Activated naive CD8-positive, alpha-beta T cell treated with anti-CD3 and anti-CD28 coated beads, Interleukin-2, amount 10 ng/mL, durations not matched to agents 7 days and 5 days (primary cell): ENCODE data around the gene EXOC4. TPM values are rescaled to one million over a fixed set of nuclear protein-coding genes. Genes with fewer than 3 reads are reported as not detected.
A peak's percentile ranks its signal among the peaks of the same experiment; 100 is the strongest.

Source experiments
- ATAC-seq: fragments of 150-1000 bp; cut with Tn5 transposase; one replicate; pipeline ENCODE4 v1.10.0; 2021; ENCODE audit warnings: low read depth, moderate library complexity
- POLR2A ChIA-PET: fragments of 350-600 bp; sonication (Branson Sonifier 250); formaldehyde crosslinking; loops from one replicate; lab custom pipeline; 2021; ENCODE audit warnings: antibody characterized with exemption; lab: Charles Lee
- DNase-seq: peaks from one replicate; pipeline ENCODE4 v3.0.0; 2021
- H3K27ac Mint-ChIP-seq: one replicate; pipeline ENCODE4 v1.8.0; 2022; ENCODE audit warnings: mild to moderate bottlenecking, mixed read lengths
- H3K27me3 Mint-ChIP-seq: one replicate; pipeline ENCODE4 v1.8.0; 2022; ENCODE audit warnings: mild to moderate bottlenecking, moderate library complexity, mixed read lengths
- H3K36me3 Mint-ChIP-seq: one replicate; pipeline ENCODE4 v1.8.0; 2021; ENCODE audit warnings: mild to moderate bottlenecking, mixed read lengths
- H3K4me1 Mint-ChIP-seq: one replicate; pipeline ENCODE4 v1.8.0; 2021; ENCODE audit warnings: mixed read lengths
- H3K4me3 Mint-ChIP-seq: one replicate; pipeline ENCODE4 v1.8.0; 2022; ENCODE audit warnings: mild to moderate bottlenecking, moderate library complexity, mixed read lengths
- H3K9me3 Mint-ChIP-seq: one replicate; pipeline ENCODE4 v1.8.0; 2021; ENCODE audit warnings: mixed read lengths
- total RNA-seq, 2 experiments: library from RNA; stranded (reverse); gene quantifications; one replicate each; pipeline ENCODE4 v1.2.3, GENCODE V29; 2021

EXOC4 gene
- total RNA-seq, 2 experiments from 2014 or later: 73.1 to 73.7 TPM

DNA sequence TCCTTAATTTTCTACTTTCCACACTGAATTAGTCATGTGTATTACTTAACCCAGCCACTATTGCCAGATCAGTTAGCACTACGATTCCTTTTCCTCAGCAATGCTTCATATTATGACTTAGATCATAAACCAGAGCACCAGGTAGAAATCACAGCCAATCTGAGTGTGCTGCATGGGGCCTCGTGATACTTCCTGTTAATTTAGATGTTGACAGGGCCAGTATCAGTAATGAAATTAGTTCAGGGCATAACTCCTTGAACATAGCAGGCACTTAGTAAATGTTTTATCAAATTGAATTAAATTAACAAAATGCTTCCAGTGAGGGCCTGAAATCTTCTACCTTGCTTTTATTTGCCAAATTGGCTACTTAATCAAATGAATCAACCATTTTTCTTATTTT lies 705.0 kb downstream of the EXOC4 start:
- POLR2A ChIA-PET: no interaction called here
- DNase-seq (no peak), ATAC-seq (no peak)
- Mint-ChIP-seq H3K4me1 (peaks cover 18% of the 10 kb centered on the region), H3K27ac (no peak overlapping the region), H3K4me3 (no peak overlapping the region), H3K36me3 (peaks cover 4% of the 10 kb centered on the region), H3K27me3 (no peaks in the 10 kb centered on the region), H3K9me3 (peaks cover 4% of the 10 kb centered on the region)

DNA sequence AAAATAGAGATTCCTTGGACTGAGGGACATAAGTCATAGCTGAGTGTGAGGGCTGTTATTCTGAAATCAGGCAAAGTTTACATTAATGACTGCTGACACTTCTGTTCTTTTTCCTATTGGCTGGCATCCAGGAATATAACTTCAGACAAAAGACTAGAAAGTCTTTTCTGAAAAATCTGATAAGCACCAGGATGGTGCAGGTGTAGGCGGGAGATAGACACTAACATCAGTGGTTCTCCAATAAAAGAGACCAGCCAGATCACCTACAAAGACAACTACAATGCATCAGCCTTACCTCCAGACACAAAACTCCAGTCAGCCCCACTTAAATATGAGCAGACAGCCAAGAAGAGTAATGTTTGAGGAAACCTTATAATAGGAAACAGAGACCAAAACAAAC lies 705.9 kb downstream of the EXOC4 start:
- peaks cover 4% of the 10 kb centered on the region for H3K36me3 Mint-ChIP-seq
- H3K4me3 Mint-ChIP-seq: no peak overlapping the region
- POLR2A ChIA-PET: no interaction called here
- DNase-seq: no peak
- no peaks in the 10 kb centered on the region for H3K27me3 Mint-ChIP-seq
- peaks cover 4% of the 10 kb centered on the region for H3K9me3 Mint-ChIP-seq
- H3K27ac Mint-ChIP-seq: no peak overlapping the region
- no peak for ATAC-seq
- H3K4me1 Mint-ChIP-seq: peaks cover 18% of the 10 kb centered on the region

DNA sequence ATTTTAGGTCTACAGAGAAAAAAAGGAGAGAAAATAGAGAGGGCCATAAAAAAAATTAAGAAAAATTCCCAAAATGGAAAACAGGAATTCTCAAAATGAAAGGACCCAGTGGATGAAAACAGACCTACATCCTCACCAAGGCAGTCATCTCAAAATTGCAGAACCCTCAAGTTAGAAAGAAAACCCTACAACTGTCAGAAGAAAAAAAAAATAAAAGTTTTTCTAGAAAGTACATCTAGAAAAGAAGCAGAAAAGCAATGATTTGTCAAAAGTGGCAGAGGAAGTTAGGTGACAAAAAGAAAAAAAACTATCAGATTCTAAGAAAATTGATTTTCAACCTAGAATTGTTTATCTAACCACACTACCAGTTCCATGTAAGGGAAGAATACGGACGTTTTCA lies 706.6 kb downstream of the EXOC4 start:
- Mint-ChIP-seq H3K27ac (no peak overlapping the region), H3K36me3 (peaks cover 4% of the 10 kb centered on the region), H3K27me3 (no peaks in the 10 kb centered on the region), H3K4me1 (peaks cover 18% of the 10 kb centered on the region), H3K4me3 (no peak overlapping the region), H3K9me3 (peaks cover 1% of the 10 kb centered on the region)
- DNase-seq (no peak), ATAC-seq (no peak)
- POLR2A ChIA-PET: no interaction called here

DNA sequence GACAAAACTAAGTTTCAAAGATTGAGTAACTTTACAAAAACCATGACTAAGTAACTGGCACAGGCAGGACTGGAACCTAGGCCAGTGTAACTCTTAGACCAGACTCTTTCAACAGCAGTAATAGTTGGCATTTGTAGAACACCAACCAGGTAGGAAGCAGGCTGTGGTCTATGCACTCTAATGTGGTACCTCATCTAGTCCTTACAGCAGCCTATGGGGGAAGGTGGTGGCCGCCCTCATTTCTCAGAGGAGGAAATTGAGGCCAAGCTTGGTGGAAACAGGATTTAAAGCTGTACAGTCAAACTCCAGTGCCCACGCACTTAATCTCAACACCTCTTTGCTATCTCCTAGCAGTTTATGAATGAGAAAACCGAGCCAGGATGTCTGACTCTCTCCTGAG lies 708.8 kb downstream of the EXOC4 start:
- Mint-ChIP-seq H3K4me1 (peaks cover 18% of the 10 kb centered on the region), H3K36me3 (peaks cover 4% of the 10 kb centered on the region)
- ATAC-seq: peak; percentile 94

DNA sequence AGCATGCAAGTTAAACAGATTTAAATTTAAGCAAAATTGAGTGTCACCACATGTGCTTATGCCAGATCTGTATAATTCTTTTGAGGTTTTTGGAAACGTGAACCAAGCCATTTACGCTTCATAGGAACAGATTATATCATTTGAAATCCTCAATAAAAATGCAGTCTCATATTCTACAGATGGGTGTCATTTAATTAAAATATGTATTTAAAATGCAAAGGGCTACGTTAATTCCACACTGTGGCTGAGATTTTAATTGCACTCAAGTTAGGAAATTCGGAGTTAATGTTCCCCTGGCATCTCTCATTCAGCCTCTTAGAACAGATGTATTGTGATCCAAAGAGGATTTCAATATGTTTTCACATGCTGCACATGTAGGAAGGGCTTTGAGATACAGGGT lies 709.8 kb downstream of the EXOC4 start:
- ATAC-seq (no peak), DNase-seq (no peak)
- POLR2A ChIA-PET: no interaction called here
- Mint-ChIP-seq H3K36me3 (peaks cover 11% of the 10 kb centered on the region), H3K4me1 (peaks cover 18% of the 10 kb centered on the region), H3K4me3 (no peak overlapping the region), H3K9me3 (peaks cover 17% of the 10 kb centered on the region), H3K27ac (no peak overlapping the region), H3K27me3 (no peaks in the 10 kb centered on the region)

More for the DNA sequence above, 708.8 kb downstream of the EXOC4 start:
- peak; percentile 47 for DNase-seq
- Mint-ChIP-seq H3K27ac (peak overlapping the region; percentile 13), H3K9me3 (peaks cover 8% of the 10 kb centered on the region), H3K27me3 (no peaks in the 10 kb centered on the region), H3K4me3 (peak overlapping the region; percentile 26)
- POLR2A ChIA-PET: interaction anchor here (0.6 kb wide), 1 partner anchor 33 kb away, joined by 4 read pairs; no protein-coding TSS in a partner anchor

DNA sequence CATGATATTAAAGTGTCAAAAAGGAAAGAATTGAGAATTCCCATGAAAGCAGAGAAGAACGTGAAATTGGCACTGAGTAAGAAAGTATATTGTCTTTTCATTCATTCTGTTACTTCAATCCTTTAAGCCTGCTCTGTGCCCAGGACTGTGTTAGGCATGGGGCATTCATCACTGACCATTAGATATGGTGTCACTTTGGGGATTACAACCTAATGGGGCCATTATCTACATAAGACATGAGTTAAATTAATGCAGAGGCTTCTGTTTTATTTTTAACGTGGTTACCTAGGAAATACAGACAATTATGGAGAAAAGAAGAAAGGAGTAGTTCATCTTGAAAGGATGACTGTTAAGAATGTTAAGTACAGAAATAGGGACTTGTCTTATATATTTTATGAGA lies 710.8 kb downstream of the EXOC4 start:
- no peak for DNase-seq
- POLR2A ChIA-PET: no interaction called here
- H3K27me3 Mint-ChIP-seq: no peaks in the 10 kb centered on the region
- peaks cover 19% of the 10 kb centered on the region for H3K9me3 Mint-ChIP-seq
- no peak for ATAC-seq
- peaks cover 18% of the 10 kb centered on the region for H3K4me1 Mint-ChIP-seq
- no peak overlapping the region for H3K4me3 Mint-ChIP-seq
- H3K36me3 Mint-ChIP-seq: peaks cover 11% of the 10 kb centered on the region
- no peak overlapping the region for H3K27ac Mint-ChIP-seq

DNA sequence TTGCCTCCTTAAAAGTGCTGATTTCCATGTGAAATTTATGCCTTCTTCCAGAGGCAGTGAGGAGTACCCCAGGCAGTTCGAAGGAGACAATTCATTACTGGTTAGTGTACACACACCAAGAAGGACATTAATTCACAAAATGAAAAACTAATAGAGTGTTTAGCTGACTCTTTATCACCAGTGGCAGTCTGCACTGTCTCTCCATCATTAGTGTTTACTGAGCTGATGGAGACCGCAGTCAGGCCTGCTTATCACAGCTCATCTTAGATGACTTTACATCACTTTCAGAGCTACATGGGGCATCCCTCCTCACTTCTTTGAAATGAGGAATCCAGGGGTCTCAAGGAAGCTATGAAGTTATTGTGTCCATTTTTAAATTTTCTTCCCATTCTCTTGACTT lies 718.7 kb downstream of the EXOC4 start:
- H3K9me3 Mint-ChIP-seq: peaks cover 16% of the 10 kb centered on the region
- H3K27me3 Mint-ChIP-seq: no peaks in the 10 kb centered on the region
- H3K4me1 Mint-ChIP-seq: no peaks in the 10 kb centered on the region
- DNase-seq (no peak), ATAC-seq (no peak)
- no peak overlapping the region for H3K4me3 Mint-ChIP-seq
- peaks cover 14% of the 10 kb centered on the region for H3K36me3 Mint-ChIP-seq
- POLR2A ChIA-PET: no interaction called here
- no peak overlapping the region for H3K27ac Mint-ChIP-seq

DNA sequence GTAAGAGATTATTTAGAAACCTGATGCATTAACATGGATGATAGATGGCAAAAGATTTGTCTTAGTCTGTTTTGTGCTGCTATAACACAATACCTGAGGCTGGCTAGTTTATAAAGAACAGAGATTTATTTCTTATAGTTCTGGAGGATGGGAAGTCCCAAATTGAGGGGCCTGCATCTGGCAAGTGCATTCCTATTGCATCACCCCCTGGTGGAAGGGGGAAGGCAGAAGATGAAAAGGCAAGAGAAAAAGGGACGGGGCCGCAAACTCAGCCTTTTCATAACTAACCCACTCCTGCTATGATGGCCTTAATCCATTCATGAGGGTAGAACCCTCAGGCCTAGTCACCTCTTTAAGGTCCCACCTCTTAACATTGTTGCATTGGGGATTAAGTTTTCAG lies 720.8 kb downstream of the EXOC4 start:
- Mint-ChIP-seq H3K9me3 (peaks cover 3% of the 10 kb centered on the region), H3K4me3 (no peak overlapping the region), H3K36me3 (peaks cover 6% of the 10 kb centered on the region), H3K27ac (no peak overlapping the region), H3K4me1 (peaks cover 2% of the 10 kb centered on the region), H3K27me3 (no peaks in the 10 kb centered on the region)
- ATAC-seq (no peak), DNase-seq (no peak)
- POLR2A ChIA-PET: no interaction called here

DNA sequence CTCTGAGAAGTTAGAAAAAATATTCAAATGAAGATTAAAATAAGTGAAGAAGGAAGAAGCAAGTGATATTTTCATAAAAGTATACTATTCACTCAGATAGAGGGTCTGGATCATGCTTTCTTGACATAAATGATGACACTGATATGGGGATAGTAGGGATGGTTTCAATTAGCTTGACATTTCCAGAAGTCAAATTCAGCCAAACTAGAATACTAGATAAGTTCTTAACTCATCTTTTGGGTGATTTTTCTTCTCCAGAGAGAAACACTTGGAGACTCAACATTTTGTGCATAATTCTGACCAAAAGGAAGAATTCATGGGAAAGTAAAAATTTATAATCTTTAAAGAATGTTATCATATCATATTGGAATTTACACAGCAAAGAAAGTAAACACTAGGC lies 722.3 kb downstream of the EXOC4 start:
- no peak overlapping the region for H3K27ac Mint-ChIP-seq
- H3K4me3 Mint-ChIP-seq: no peak overlapping the region
- ATAC-seq (no peak), DNase-seq (no peak)
- H3K36me3 Mint-ChIP-seq: no peaks in the 10 kb centered on the region
- peaks cover 2% of the 10 kb centered on the region for H3K4me1 Mint-ChIP-seq
- POLR2A ChIA-PET: no interaction called here
- H3K9me3 Mint-ChIP-seq: no peaks in the 10 kb centered on the region
- no peaks in the 10 kb centered on the region for H3K27me3 Mint-ChIP-seq

DNA sequence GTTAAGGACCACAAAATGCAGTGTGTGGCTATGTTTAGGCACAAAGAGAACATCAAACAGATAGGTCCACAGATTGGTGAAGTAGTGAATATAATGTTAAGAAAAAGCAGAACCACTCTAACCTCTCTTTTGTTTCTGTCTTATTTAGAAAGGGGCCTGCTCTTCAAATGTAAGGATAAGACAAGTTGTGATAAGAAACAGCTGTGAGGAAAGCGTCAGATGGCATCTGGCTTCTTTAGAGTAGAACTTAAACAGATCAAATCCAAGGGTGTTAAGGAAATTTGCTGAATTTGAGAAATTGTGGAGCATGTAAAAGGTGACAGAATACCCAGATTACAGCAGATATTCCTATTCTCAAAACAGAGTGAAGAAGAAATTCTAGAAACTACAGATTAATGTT lies 723.3 kb downstream of the EXOC4 start:
- Mint-ChIP-seq H3K27me3 (no peaks in the 10 kb centered on the region), H3K36me3 (no peaks in the 10 kb centered on the region), H3K4me3 (no peak overlapping the region), H3K4me1 (peaks cover 2% of the 10 kb centered on the region), H3K9me3 (no peaks in the 10 kb centered on the region), H3K27ac (no peak overlapping the region)
- no peak for ATAC-seq
- POLR2A ChIA-PET: no interaction called here
- no peak for DNase-seq

DNA sequence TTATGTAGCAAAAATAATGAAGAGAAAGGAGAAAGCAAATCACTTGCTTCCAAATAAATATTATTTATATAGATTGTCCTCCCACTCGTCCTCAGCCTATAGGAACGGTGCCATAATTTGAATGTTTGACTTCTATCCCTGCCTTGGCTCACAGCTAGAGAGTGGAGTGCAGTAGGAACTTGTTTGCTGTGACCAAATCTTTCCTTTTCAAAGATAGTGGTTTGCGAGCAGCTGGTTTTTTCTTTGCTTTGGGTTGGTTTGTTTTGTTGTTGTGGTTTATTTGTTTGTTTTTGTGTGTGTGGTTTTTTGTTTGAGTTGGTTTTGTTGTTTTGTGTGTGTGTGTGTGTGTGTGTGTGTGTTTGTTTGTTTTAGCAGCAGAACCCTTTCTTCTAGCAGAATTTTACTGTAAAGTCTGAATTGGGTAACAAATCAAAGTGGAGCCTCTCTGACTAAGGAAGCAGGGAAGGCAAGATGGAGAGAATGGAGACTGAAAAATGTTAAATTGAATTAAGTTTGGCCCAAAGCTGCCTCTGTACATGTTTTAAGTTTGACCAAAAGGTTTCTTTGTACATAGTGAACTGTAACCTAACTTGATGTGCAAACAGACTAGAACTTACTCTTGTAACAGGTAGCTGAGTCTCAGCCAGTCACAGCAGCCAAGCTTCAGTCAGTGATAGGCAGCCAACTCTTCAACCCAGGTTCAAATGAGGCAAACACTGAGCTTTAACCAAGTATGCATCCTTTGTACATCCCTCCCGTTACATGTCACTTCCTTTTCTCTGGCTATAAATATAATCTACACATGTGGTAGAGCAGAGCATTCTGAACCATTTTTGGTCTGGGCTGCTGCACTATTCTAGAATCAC lies 724.8 kb downstream of the EXOC4 start:
- Mint-ChIP-seq H3K36me3 (peaks cover 2% of the 10 kb centered on the region), H3K4me3 (no peak overlapping the region), H3K4me1 (peaks cover 2% of the 10 kb centered on the region), H3K27me3 (no peaks in the 10 kb centered on the region), H3K27ac (no peak overlapping the region), H3K9me3 (no peaks in the 10 kb centered on the region)
- DNase-seq (no peak), ATAC-seq (no peak)
- POLR2A ChIA-PET: no interaction called here

DNA sequence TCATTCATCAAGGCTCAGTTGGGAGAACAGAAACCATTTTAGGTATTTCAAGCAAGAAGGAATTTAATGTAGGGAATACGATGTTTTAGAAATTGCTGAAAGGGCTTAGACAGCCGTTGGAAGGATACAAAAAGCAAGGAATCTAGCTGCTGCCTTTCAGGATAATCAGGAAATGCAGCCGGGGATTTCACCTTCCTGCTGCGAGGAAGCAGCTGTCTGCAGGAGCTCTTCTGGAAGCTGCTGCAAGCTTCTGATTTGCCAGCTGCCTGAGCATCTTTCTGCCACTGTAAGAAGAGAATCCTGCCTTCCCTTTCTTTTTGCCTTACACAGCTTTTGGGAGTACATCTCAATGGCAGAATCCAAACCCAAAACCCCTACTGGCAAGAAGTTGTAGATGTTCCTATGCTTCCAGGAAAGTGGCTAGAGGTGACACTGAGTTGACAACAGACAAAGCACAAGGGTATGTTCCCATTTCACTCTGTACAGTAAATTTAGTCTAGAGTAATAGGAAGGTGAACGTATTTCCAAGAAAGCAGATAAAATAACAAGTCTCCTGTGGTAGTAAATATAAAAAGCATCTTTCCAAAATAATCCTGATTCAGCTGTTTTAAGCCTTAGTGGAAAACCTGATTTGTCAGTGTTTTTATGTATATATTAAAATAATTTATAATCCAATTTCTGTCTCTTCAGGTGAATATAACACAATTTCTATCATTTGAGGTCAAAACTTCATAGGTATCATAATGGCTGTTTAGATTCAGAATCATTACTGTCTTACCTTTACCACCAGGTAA lies 725.8 kb downstream of the EXOC4 start:
- DNase-seq (no peak), ATAC-seq (no peak)
- no peak overlapping the region for H3K27ac Mint-ChIP-seq
- H3K27me3 Mint-ChIP-seq: no peaks in the 10 kb centered on the region
- H3K9me3 Mint-ChIP-seq: no peaks in the 10 kb centered on the region
- H3K36me3 Mint-ChIP-seq: peaks cover 2% of the 10 kb centered on the region
- POLR2A ChIA-PET: no interaction called here
- H3K4me1 Mint-ChIP-seq: peaks cover 2% of the 10 kb centered on the region
- H3K4me3 Mint-ChIP-seq: no peak overlapping the region

DNA sequence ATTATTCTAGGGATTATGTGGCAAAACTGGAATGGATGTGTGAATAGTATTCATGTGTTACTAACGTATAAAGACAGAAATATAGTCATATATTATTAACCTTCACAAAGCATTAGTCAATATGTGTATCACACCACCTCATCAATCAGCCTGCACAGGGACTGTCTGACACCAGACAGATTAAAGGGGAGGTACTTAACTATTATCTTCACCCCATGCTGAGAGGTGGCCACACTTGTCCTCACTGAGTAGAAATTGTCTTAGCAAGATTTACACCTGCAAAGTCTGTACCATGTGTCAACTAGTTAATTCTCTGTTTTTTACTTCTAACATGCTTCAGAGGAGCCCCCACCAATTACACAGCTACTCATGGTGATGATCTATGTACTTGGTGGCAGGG lies 727.9 kb downstream of the EXOC4 start:
- Mint-ChIP-seq H3K4me1 (peaks cover 2% of the 10 kb centered on the region), H3K27me3 (no peaks in the 10 kb centered on the region), H3K36me3 (peaks cover 2% of the 10 kb centered on the region), H3K27ac (no peak overlapping the region), H3K9me3 (no peaks in the 10 kb centered on the region), H3K4me3 (no peak overlapping the region)
- no peak for DNase-seq
- POLR2A ChIA-PET: no interaction called here
- ATAC-seq: no peak
